T-helper 22 cell (primary cell): ENCODE measurements around the gene NDEL1.

Source experiments
- DNase-seq: peaks from one replicate; pipeline ENCODE4 v3.0.0-alpha.2; 2020; ENCODE audit warnings: low read depth

The NDEL1 gene

DNA sequence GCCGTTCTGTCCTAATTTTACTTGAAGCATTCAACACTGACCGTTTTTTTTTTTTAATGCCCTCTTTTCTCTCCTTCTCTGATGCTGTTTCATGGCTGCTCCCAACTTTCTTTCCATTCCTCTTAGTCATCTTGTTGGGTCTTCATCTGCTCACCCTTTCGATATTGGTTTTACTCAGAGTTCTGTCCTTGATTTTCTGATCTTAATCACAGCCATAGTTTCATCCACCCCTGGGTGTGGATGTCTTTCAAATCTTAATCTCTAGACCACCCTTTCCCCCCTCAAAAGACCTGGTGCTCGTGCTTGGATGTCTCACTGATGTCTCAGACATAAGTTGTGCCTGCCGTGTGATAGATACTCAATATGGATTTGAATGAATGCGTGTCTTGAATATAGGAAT is 22.4 kb downstream of the NDEL1 start:
- DNase-seq = no peak

DNA sequence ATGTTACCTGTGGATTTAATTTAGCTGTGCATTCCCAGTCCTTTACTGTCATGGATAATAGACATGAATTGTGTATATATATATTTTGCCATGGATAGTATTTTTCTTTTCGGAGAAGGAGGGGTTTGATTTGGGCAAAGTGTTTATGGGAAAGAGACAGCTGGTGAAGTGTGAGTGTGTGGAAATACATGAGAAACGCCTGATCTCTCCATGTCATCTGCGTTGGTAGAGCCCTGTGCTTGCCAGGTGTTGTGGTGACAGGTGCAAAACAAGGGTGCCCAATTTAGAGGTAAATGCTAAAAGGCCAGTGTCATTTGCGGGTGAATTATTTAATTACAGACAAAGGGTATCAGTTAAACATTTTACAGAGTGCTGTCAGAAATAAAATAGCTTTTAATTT is 23.4 kb downstream of the NDEL1 start:
- DNase-seq = no peak

DNA sequence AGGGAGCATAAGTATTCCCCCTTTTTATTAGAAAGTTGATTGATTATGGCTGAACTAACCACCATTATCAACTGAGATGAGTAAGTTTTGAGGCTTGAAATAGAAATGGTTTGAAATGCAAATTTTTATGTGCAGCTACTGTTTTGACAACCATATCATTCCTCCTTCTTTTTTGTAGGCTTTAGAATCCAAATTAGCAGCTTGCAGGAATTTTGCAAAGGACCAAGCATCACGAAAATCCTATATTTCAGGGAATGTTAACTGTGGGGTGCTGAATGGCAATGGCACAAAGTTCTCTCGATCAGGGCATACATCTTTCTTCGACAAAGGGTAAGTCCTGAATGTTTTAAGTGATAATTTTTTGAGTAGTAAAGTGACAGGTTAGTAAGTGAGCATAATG is 24.1 kb downstream of the NDEL1 start:
- no peak for DNase-seq

DNA sequence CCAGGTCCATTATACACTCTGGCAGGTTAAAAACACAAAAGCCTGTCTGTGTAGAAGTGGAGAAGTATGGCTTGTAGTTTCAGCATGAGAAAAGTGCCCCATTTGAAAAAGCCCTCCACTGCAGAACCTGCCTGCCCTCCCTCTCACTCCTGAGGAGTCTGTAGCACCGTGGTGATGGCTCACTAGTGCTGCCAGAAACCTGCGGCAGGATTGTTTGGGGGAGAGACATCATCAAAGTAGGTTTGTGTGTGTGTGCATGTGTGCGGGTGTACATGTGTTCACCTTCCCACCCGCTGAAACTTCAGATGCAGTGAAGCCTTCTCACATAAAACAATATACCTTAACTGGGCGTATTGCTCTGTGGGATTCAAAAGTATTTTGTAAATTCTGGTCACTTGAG is 26.9 kb downstream of the NDEL1 start:
- DNase-seq = no peak

DNA sequence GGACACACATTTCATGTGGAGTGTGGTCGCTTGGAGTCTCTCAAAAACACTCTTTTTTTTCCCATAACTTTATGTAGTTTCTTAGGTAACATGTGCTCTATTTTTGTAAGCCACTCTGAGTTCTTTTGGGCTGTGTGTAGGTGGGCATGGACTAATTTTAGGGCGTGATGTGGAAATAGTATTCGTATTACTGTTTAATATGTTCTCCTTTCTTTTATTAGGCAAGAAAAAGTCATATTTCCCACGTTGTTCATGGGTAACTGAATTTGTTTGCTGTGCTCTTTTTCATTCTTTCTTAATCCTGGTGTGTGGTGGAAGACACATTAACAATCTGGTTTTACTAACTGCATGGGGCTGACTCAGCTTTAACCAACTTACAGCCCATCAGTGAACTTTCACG is 27.4 kb downstream of the NDEL1 start:
- DNase-seq = no peak

DNA sequence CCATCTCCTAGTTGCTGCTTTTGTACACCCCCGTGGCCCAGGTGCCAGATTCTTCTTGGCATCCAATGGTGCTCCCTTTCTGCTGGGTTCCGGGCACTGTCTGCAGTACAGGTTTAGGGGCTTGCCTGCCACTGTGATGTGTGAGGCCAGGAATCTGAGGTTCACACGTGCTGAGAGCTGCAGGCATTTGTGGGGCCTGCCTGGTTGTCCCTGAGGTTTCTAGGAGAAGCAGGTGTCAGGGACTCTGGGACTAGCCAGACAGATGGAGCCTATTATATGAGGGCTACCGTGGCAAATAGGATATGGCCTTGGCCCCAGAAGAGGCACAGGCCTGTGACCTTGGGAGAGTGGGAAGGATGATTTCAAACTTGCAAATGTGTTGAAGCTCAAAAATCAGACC is 29.3 kb downstream of the NDEL1 start:
- no peak for DNase-seq

DNA sequence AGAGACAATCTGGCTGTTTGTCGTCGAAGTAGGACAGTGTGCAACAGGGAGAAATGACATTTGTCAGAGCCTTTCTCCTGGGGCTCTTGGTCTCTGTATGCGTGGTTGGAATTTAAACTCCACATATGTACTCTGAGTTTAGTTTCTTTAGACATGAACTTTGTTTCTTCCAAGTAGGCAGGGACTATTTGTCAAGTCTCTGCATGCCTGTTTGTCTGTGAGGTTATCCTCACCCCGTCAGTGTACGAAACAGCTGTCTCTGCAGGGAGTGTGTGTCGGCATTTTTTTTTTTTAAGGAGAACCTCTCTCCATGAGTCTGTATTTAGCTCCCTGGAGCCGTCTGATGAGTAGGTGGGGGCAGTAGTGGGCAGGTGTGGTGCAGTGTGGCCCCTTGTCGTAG is 29.7 kb downstream of the NDEL1 start:
- DNase-seq = no peak

DNA sequence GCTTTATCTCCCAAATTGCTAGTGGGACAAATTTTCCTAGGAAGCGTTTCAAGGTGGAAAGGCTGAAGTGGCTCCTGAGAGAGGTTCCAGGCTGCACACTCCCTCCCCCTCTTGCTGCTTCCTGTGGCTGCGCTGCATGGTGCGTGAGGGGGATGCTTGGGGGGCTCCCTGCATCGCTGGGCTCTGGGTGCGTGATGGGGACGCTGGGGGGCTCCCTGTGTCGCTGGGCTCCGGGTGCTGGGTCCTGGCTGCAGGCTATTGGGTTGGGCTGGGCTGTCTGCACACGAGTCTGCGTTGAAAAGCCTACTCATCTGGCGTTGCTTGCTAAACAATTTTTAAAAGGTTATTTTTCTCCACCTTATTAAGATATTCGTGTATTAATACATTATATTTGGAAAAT is 30.1 kb downstream of the NDEL1 start:
- no peak for DNase-seq

DNA sequence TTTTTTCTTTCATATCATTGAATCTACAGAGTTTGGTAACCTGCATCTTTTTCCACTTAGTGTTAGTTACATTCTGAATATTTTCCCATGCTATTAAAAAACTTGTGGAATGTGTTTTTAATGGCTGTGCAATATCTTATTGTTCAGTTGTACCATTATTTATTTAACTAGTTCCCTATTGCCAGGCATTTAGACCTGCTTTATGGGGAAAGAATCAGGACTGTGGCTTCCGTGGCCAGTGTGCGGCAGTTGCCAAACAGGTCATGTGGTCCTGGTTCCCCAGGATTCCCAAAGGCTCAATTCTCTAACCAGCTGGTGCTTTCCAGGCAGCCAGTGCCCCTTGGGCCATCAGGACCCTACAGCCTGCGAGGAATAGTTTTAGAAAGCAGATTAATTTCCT is 30.8 kb downstream of the NDEL1 start:
- no peak for DNase-seq

DNA sequence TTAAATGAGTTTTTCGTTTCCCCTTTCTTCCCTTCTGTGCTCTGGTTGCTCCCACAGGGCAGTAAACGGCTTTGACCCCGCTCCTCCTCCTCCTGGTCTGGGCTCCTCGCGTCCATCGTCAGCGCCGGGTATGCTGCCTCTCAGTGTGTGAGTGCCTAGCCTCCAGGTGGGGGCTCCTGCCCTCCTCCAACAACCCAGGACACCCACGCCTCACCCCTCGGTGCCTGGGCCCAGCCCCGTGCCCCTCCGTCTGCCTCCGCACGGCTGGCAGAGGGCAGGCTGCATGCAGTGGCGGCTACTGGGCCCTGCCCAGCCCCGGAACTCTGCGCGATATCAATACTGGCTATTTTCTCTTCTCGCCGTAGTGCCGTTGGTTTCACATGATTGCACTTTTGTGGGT is 31.2 kb downstream of the NDEL1 start:
- no peak for DNase-seq

DNA sequence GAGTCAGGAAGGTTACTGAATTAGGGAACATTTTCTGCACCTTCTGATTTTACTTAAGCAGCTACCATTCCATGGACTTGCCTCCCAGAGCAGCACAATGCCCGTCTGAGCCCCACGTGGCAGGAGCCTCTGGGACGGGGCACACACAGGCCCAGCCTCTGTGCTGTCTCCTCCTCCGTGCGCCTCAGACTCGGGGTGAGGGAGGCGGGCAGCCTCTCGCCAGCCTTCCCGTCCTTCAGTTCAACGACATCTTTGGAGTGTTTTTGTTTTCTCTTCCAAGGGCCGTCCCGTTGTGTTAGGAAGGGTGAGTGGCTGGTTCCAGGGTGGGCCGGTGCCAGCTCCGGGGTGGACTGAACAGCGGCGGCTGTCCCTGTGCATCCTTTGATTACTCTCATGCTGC is 31.8 kb downstream of the NDEL1 start:
- no peak for DNase-seq

DNA sequence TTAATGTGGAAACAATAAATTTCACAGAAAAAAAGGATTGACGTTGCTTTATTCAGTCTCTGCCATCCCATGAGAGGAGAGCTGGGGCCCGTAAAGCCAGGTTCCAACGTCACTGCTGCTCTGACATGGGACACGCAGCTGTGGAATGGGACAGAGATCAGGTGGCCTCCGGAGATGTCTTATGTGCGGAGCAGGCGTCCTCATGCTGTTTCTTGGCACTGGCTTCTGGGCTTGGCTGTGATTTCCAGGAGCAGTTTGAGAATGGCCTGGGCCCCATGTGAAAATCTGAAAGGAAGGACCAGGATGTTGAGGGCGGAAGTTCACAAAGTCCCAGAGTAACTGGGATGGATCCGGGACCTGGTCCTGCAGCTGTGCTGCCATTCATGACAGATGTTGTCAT is 32.4 kb downstream of the NDEL1 start:
- DNase-seq = no peak

DNA sequence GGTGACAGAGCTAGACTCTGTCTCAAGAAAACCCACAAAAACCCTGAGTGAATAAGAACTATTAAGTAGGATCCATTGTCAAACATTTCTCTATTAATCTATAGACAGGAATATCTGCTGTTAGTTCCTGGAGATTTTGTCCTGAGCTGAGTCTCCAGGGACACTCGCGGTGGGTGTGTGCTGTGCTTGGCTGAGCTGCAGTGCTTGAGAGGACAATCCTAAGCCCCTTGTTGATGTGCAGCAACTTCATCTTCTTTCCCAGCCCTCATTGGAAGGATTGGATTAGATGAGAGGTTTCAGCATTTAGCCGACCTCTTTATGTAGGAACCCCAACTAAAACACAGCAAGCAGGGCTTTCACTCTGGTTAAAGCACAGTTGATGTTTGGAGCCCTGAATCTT is 33.3 kb downstream of the NDEL1 start:
- no peak for DNase-seq

DNA sequence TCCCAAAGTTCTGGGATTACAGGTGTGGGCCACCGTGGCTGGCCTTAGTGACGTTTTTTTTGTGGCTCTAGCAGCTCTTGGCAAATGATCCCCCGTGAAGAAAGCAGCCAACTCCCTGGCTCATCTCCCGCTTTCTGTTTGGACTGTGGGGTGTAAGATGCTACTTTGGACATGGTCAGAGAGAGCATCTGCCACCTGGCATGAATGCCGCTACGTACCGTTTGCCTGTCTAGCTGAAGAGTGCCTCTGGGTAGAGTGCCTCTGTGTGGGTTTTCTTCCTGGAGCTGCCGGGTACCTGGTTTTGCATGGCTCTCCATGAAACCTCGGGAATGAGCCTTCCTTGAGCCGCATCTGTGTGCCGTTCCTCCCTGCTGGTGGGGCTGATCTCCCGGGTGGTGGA is 34.3 kb downstream of the NDEL1 start:
- no peak for DNase-seq

DNA sequence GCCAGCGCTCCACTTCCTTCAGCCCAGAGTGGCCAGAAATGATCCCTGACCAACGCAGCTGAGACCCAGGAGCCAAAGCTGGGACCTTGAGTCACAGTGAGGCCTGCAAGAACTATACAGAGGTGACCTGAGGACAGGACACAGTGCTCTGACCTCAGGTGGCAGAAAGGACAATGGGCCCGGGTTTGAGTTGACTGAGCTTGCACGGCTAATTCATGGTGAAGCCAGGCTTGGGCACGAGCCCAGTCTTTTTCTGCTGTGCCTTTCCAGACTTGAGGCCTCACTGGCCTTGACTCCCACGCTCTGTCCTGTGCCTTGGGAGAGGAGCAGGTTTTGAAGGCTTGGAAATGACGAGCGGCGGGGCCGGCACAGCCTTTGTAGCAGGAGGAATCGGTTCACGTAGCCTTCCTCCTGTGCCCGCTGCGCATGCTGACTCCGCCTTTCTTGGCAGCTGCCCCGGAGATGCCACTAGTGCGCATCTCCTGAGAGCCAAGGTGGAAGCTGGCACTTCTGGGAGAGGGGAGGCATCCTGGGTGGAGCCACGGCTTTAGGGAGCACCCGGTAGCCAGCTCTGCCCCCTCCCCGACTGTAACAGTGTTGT is 34.9 kb downstream of the NDEL1 start:
- no peak for DNase-seq

DNA sequence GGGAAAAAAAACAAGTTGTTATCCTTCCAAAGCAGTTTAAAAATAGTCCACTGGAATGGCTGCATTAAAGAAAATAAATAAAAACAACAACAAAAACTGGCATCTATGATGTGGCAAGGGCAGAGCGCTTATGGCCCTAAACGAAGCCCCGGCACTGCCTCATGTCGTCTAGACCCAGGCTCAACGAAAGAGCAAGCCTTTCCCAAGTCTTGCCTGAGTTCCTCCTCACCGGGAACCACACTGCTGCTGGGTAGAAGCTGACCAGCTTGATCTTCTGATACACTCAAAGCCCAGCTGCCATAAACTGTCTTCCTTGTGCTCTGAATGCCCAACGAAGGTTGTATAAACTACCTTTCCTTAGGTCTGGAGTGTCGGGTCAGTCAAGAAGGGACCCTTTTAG is 37.0 kb downstream of the NDEL1 start:
- no peak for DNase-seq

DNA sequence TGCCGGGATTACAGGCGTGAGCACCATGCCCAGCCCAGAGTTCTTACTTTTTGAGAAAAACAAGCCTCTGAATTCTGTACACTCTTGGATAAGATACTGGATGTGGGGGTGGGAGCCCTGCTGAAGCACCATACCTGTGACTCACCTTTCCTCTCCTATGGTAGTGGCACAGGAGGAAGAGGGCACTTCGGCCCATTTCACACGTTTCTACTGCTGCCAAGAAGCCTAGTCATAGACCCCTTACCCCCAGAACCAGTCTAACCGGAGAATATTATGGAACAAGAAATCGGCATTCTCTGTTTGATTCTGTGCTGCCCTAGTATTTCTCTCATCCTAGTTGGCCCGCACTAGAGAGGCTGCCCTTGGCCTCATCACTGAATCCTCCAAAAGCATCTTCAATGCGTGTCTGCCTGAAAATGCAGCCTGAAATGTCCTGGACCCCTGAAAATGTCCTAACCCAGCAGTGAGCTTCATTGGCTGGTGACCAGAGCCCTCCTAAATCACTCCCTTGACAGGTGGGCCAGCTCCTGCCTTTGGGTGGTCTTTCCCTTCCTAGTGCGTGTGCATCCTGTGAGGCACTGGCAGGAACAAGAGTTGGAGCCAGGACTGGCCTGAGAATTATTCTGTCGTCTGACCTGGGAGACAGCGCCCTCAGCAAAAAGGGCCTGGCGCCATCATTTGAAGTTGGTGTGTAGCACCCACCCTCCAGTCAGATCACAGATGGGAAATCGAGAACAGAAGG is 37.9 kb downstream of the NDEL1 start:
- no peak for DNase-seq

DNA sequence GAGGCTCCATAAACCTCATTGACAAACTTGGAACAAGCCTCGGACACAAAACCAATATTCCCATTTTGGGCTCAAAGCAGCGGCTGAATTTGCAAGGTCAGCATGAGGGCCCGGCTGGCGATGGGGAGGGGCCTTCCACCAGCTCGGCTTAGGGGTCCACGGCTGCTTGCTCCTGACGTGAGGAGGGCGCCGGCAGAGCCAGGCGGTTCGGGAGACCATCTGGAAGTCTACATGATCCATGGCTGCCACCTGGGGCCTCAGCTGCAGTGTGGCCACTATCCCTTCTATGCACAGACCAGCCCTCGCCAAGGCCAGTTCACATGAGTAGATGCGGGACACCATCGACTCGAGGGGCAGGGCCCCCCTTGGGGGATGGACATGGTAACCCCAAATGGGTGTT is 39.1 kb downstream of the NDEL1 start:
- DNase-seq = no peak

DNA sequence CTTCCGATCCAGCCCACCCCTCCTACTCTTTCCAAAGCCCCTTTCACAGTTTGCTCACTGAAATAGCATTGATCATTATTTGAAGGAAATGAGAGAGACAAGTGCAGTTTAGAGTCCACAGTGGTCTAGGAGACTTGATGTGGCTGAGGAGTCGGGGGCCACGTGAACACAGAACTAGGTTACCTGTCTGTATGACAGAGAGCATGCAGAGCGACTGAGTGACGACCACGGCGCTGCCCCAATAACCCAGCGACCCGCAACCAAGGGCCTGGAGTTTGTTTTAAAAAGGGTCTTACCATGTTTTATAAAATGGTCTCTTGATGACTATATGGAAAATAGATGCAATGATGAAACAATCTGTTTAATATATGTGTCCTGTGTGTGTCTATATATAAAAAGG is 39.5 kb downstream of the NDEL1 start:
- DNase-seq = no peak

DNA sequence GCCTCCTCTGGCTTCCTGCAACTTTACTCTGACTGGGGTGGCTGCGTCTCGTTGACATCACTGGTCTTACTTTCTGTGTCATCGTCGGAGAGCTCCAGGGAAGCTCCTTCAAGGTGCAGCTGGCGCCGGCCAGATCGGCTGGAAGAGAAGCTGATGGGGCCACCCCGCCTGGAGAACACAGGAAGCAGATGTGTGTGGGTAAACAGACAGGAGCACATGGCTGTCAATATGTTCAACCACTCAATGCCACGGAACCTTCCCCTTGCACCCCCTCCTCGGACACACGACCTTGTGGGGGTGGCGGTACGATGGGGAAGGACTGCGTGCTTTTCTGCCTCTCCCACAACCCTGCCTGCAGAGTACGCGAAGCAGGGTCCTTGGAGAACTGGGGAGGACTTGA is 40.1 kb downstream of the NDEL1 start:
- no peak for DNase-seq

DNA sequence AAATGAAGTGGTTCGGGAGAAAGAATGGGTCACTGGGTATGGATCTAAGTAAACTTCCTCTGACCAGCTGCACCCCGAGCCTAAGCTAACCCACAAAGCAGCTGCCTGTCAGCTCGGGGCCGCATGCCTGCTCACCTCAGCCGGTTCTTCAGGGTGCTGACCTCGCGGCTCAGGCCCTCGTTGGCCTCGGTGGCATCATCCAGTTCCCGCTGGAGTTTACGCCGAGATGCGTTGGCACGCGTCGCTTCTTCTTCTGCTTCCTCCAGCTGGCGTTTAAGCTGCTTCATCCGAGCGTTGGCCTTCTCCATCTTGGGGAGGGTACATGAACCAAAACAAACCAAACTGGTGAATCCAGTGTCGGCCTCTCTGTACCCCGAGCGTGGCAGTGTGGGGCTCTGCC is 41.1 kb downstream of the NDEL1 start:
- no peak for DNase-seq

DNA sequence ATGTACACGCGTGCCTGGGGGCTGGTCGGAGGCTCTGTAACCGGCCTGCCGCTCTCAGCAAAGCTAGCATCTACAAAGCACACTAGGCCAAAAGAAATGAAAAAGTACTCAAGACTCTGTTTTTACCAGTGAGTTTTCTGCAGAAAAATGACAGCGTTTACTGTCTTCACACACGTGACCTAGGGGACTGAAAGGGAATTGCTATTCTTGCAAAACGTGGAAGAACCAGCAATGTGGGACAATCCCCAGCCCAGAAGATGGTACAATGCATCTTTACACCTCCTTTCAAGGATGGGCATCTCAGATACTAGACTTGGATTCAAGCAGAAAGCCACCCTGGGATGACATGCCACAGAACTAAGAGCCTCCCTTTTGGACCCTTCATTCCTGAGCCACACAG is 41.5 kb downstream of the NDEL1 start:
- DNase-seq = no peak

DNA sequence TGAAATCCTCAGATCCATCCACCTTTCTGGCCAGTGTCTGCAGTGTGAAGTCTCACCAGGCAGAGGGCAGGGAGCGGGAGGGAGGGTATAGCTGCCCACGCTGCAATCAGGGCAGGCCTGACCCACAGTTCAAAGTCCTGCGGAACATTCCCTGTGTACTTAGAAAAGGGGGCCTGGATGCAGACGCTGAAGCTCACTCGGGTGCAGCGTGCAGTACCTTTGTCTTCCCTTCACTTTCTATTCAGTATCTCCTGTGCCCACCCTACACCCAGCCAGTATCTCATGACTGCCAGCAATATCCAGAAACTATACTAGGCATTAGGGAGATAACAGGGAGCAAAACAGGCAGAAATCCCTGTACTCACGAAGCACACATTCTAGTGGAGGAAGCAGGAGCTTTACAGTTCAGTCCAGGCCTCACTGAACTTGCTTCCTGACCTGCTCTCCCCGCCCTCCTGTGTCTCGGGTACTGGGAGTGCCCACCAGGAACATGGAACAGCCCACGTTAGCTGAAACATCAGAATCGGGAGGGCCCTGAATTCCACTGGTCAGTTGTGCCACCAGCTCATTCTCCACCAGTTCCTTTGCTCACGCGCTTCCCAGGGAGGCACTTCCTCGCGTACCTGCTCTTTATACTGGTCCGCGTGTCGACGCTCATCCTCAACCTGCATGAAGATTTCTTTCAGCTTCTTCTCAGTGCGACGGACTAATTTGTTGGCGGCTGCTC is 42.2 kb downstream of the NDEL1 start:
- no peak for DNase-seq
